ENCODE results near the gene TSC22D2. TPM values are rescaled to one million over a fixed set of nuclear protein-coding genes. Genes with fewer than 3 reads are reported as not detected.

Gene TSC22D2
- total RNA-seq, 1 experiment from 2014 or later: 26.5 TPM

- Histone ChIP-seq H4K5ac (ENCODE audit: insufficient read length, low read depth, low read length) (no peak overlapping the region), H3K27me3 (ENCODE audit: insufficient read depth, low read length) (no peaks in the 10 kb centered on the region), H3K27ac (ENCODE audit: insufficient read length, low read depth, low read length) (no peak overlapping the region), H3K4ac (ENCODE audit: low read depth, low read length) (no peak overlapping the region), H3K4me1 (ENCODE audit: insufficient read depth, low read length) (no peaks in the 10 kb centered on the region), H3K14ac (ENCODE audit: insufficient read depth, low read length) (no peak overlapping the region), H2BK5ac (ENCODE audit: insufficient read length, low read length) (no peak overlapping the region), H3K9ac (ENCODE audit: extremely low read depth, insufficient read length, low read length) (no peak overlapping the region), H2BK20ac (ENCODE audit: low read depth, low read length, poor library complexity, severe bottlenecking) (no peak overlapping the region), H3K56ac (ENCODE audit: insufficient read length, low read depth, low read length) (no peak overlapping the region), H4K8ac (replicated peaks; ENCODE audit: insufficient read length, low read depth, low read length) (no peak overlapping the region), H3K18ac (ENCODE audit: insufficient read length, low read depth, low read length) (no peak overlapping the region), H3K79me1 (ENCODE audit: insufficient read depth, low read depth, low read length, poor library complexity, severe bottlenecking) (no peaks in the 10 kb centered on the region), H2BK12ac (ENCODE audit: insufficient read length, low read depth, low read length) (no peak overlapping the region), H3K79me2 (ENCODE audit: insufficient read depth, low read length) (no peaks in the 10 kb centered on the region), H2BK120ac (ENCODE audit: low read depth, low read length, poor library complexity, severe bottlenecking) (no peak overlapping the region), H3K23ac (ENCODE audit: insufficient read length, low read depth, low read length) (no peak overlapping the region), H3K4me2 (ENCODE audit: insufficient read depth, insufficient read length, low read length) (no peak overlapping the region), H4K91ac (ENCODE audit: insufficient read length, low read depth, low read length) (no peak overlapping the region), H3K23me2 (ENCODE audit: insufficient read length, low read depth, low read length, poor library complexity, severe bottlenecking) (no peaks in the 10 kb centered on the region), H2AFZ (ENCODE audit: low read length) (no peak overlapping the region), H2AK5ac (ENCODE audit: insufficient read length, low read length) (no peak overlapping the region), H3K9me3 (ENCODE audit: control insufficient read depth, low read depth, low read length) (no peaks in the 10 kb centered on the region), H4K20me1 (ENCODE audit: control insufficient read depth, insufficient read depth, insufficient read length) (no peaks in the 10 kb centered on the region), H3T11ph (ENCODE audit: low read length) (no peak overlapping the region), H2BK15ac (ENCODE audit: low read depth, low read length) (no peak overlapping the region)
- no CpG with 5 or more reads among the region's 2 CpGs for WGBS (ENCODE audit: extremely low coverage, insufficient read length, low lambda C conversion rate)
- TF ChIP-seq CTCF (conservative IDR thresholded peaks at IDR 0.05): no peak
- no peak for DNase-seq
- H3K27me3 Mint-ChIP-seq (ENCODE audit: low read depth): no peaks in the 10 kb centered on the region
- no peak overlapping the region for H3K4me3 Mint-ChIP-seq
- no peaks in the 10 kb centered on the region for H3K9me3 Mint-ChIP-seq
- 0 out of 4 replicates have a peak, but pooled peaks cover 0 to 2% of the 10 kb centered on the region in 2 experiments for H3K4me1 Mint-ChIP-seq
- no peak overlapping the region; a peak in 1 of 7 replicates for H3K27ac Mint-ChIP-seq
- no peaks in the 10 kb centered on the region for H3K36me3 Mint-ChIP-seq (ENCODE audit: insufficient read depth in 1 of 3, low read depth in 3 of 3)
These were observed 44.7 kb upstream of the TSC22D2 start for GRCh38 chr3:150363420-150363819.

Data from H9 (cell line).